ENCODE data around the gene SNRNP27. TPM values are rescaled to one million over a fixed set of nuclear protein-coding genes. Genes with fewer than 3 reads are reported as not detected.

Gene SNRNP27
- total and polyA plus RNA-seq, 9 of the 15 experiments (the other 6 are each of a cell fraction or from before 2014, with no cell fraction given): 29.2 to 102 (median 65.7) TPM

DNA sequence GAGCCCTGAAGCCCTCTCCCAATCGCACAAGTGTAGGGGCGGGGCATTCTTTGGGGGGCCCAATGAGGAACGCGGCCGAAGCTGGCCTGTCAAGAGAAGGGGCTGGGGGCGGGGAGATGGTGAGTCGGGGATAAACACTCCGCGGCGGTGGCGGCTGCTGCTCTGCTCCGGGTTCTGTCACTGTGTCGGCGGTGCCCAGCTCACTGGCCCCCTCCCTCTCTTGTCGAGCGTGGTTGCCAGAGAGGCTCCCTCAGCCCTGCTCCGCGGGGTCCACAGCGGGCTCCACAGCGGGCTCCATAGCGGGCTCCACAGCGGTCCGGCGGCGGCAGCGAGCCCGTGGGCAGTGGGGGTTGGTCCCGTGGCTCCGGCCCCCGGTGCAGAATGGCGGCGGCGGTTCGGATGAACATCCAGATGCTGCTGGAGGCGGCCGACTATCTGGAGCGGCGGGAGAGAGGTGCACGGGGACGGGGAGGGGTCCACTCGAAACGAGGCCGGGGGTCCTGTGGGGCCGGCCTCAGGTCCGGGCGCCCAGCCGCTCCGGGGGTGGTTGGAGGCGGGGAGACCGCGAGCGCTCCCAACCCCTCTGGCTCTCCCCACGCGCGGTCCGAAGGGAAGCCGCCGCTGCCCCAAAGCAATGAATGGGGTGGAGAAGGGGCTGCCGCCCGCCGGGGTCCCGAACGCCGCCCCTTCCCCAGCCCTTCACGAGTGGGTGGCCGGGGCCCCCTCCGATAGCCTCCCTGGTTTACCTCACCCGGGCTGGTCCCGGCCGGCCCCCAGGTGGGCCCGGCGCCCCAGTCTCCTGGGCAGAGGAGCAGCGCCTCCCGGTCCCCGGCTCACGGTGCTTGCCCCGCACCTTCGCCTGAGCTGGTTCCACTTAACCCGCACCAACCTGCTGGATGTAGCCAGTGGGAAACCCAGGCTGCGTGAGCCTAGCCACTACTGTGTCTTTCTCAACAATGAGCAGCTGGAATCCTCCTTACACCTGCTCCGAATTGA is 21.5 kb downstream of the SNRNP27 start, which contains the start of gene MXD1 (continued):
- TF ChIP-seq RCOR1 (IDR thresholded peaks at IDR 0.05; ENCODE audit: borderline replicate concordance in 1 of 2, low read depth in 2 of 2, low read length in 2 of 2) (no peak), JUN (IDR thresholded peaks at IDR 0.05; ENCODE audit: borderline replicate concordance, low read depth, low read length) (no peak), JUN (CRISPR knock-in tag; IDR thresholded peaks at IDR 0.05; ENCODE audit: borderline replicate concordance) (no peak), MYC (IDR thresholded peaks at IDR 0.05; ENCODE audit: low read depth, low read length) (no peak), MYC (CRISPR knock-in tag; IDR thresholded peaks at IDR 0.05; ENCODE audit: borderline replicate concordance, low read depth) (no peak), TCF7L2 (IDR thresholded peaks at IDR 0.05; ENCODE audit: low read depth, low read length) (no peak), ZNF431 (CRISPR knock-in tag; IDR thresholded peaks at IDR 0.05) (peak; percentile 51; the same call in 1 of the 2 replicates), BACH1 (tag; IDR thresholded peaks at IDR 0.05) (no peak), ZBED1 (IDR thresholded peaks at IDR 0.05) (0 out of 2 replicates have a peak, but pooled peaks have one; percentile 56), COPS2 (conservative IDR thresholded peaks at IDR 0.05) (no peak), L3MBTL2 (IDR thresholded peaks at IDR 0.05) (no peak), ILK (tag; IDR thresholded peaks at IDR 0.05; ENCODE audit: borderline replicate concordance, low read depth) (no peak), WHSC1 (IDR thresholded peaks at IDR 0.05; ENCODE audit: low read length) (no peak), LCOR (CRISPR knock-in tag; IDR thresholded peaks at IDR 0.05) (no peak), ZNF696 (CRISPR knock-in tag; conservative IDR thresholded peaks at IDR 0.05) (no peak), HNRNPL (IDR thresholded peaks at IDR 0.05; ENCODE audit: low read depth, low read length) (0 out of 2 replicates have a peak, but pooled peaks have one; percentile 27)
- TF ChIP-seq, protein P1, sequence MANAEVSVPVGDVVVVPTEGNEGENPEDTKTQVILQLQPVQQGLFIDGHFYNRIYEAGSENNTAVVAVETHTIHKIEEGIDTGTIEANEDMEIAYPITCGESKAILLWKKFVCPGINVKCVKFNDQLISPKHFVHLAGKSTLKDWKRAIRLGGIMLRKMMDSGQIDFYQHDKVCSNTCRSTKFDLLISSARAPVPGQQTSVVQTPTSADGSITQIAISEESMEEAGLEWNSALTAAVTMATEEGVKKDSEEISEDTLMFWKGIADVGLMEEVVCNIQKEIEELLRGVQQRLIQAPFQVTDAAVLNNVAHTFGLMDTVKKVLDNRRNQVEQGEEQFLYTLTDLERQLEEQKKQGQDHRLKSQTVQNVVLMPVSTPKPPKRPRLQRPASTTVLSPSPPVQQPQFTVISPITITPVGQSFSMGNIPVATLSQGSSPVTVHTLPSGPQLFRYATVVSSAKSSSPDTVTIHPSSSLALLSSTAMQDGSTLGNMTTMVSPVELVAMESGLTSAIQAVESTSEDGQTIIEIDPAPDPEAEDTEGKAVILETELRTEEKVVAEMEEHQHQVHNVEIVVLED (CRISPR knock-in tag; IDR thresholded peaks at IDR 0.05): no peak
- TF ChIP-seq, protein P2, sequence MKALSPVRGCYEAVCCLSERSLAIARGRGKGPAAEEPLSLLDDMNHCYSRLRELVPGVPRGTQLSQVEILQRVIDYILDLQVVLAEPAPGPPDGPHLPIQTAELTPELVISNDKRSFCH (CRISPR knock-in tag; IDR thresholded peaks at IDR 0.05): no peak
- TF ChIP-seq, protein P2 (tag; IDR thresholded peaks at IDR 0.05): no peak
- TF ChIP-seq, protein P3, sequence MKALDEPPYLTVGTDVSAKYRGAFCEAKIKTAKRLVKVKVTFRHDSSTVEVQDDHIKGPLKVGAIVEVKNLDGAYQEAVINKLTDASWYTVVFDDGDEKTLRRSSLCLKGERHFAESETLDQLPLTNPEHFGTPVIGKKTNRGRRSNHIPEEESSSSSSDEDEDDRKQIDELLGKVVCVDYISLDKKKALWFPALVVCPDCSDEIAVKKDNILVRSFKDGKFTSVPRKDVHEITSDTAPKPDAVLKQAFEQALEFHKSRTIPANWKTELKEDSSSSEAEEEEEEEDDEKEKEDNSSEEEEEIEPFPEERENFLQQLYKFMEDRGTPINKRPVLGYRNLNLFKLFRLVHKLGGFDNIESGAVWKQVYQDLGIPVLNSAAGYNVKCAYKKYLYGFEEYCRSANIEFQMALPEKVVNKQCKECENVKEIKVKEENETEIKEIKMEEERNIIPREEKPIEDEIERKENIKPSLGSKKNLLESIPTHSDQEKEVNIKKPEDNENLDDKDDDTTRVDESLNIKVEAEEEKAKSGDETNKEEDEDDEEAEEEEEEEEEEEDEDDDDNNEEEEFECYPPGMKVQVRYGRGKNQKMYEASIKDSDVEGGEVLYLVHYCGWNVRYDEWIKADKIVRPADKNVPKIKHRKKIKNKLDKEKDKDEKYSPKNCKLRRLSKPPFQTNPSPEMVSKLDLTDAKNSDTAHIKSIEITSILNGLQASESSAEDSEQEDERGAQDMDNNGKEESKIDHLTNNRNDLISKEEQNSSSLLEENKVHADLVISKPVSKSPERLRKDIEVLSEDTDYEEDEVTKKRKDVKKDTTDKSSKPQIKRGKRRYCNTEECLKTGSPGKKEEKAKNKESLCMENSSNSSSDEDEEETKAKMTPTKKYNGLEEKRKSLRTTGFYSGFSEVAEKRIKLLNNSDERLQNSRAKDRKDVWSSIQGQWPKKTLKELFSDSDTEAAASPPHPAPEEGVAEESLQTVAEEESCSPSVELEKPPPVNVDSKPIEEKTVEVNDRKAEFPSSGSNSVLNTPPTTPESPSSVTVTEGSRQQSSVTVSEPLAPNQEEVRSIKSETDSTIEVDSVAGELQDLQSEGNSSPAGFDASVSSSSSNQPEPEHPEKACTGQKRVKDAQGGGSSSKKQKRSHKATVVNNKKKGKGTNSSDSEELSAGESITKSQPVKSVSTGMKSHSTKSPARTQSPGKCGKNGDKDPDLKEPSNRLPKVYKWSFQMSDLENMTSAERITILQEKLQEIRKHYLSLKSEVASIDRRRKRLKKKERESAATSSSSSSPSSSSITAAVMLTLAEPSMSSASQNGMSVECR (CRISPR knock-in tag; IDR thresholded peaks at IDR 0.05): peak; percentile 51
- TF ChIP-seq, protein P4, sequence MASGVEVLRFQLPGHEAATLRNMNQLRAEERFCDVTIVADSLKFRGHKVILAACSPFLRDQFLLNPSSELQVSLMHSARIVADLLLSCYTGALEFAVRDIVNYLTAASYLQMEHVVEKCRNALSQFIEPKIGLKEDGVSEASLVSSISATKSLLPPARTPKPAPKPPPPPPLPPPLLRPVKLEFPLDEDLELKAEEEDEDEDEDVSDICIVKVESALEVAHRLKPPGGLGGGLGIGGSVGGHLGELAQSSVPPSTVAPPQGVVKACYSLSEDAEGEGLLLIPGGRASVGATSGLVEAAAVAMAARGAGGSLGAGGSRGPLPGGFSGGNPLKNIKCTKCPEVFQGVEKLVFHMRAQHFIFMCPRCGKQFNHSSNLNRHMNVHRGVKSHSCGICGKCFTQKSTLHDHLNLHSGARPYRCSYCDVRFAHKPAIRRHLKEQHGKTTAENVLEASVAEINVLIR (CRISPR knock-in tag; IDR thresholded peaks at IDR 0.05): no peak
